RWPE1 (cell line): Measurements from ENCODE around the gene CEACAM8.
"Not testable (repeated sequence)": the region's sequence is repeated elsewhere in the genome, so short reads cannot be mapped to it uniquely, and the experiment has no call there.

Source experiments
- CTCF ChIA-PET: fragments of 350-600 bp; sonication (Branson Sonifier 250); formaldehyde crosslinking; extraction: SDS; loops from one replicate; lab custom pipeline; 2021; lab: Yijun Ruan, JAX
- POLR2A ChIA-PET: fragments of 400-600 bp; formaldehyde crosslinking; extraction: SDS; loops from one replicate; lab custom pipeline; 2020; ENCODE audit warnings: antibody characterized with exemption; ENCODE audit not compliant: low non-redundant PET; lab: Yijun Ruan, JAX
- DNase-seq: peaks from one replicate; pipeline ENCODE4 v3.0.0; 2012; ENCODE audit warnings: low spot score
- H3K27ac ChIP-seq: fragments of 450-650 bp; 2 replicates; pipeline ENCODE4 v1.5.1; 2017
- TF ChIP-seq, protein P1 (sequence below): fragments of 450-650 bp; conservative IDR thresholded peaks from 2 replicates; pipeline ENCODE4 v1.5.1; 2017; ENCODE audit warnings: low read depth, mild to moderate bottlenecking

CEACAM8 gene

DNA sequence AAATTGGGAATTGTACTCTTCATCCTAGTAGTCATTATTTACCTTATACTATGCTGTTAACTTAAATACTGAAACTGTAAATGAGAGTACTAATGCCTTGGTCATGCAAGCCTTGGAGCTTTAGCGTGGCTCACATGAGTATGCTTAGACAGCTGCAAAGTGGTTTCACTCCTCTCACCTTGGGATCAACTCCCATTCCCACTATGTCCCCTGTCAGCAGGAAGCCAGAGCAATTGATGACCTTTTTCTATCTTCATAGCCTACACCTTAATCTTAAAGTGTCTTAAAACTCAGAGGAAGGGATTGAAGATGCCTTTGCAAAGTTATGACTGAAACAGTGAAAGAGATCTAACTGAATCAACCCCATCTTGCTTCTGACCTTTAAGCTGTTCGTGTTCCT lies 33.2 kb upstream of the CEACAM8 start:
- CTCF ChIA-PET, result no interaction called here
- TF ChIP-seq, protein P1, sequence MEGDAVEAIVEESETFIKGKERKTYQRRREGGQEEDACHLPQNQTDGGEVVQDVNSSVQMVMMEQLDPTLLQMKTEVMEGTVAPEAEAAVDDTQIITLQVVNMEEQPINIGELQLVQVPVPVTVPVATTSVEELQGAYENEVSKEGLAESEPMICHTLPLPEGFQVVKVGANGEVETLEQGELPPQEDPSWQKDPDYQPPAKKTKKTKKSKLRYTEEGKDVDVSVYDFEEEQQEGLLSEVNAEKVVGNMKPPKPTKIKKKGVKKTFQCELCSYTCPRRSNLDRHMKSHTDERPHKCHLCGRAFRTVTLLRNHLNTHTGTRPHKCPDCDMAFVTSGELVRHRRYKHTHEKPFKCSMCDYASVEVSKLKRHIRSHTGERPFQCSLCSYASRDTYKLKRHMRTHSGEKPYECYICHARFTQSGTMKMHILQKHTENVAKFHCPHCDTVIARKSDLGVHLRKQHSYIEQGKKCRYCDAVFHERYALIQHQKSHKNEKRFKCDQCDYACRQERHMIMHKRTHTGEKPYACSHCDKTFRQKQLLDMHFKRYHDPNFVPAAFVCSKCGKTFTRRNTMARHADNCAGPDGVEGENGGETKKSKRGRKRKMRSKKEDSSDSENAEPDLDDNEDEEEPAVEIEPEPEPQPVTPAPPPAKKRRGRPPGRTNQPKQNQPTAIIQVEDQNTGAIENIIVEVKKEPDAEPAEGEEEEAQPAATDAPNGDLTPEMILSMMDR, result no peak
- H3K27ac ChIP-seq, result no peak overlapping the region
- POLR2A ChIA-PET, result no interaction called here
- DNase-seq, result no peak

DNA sequence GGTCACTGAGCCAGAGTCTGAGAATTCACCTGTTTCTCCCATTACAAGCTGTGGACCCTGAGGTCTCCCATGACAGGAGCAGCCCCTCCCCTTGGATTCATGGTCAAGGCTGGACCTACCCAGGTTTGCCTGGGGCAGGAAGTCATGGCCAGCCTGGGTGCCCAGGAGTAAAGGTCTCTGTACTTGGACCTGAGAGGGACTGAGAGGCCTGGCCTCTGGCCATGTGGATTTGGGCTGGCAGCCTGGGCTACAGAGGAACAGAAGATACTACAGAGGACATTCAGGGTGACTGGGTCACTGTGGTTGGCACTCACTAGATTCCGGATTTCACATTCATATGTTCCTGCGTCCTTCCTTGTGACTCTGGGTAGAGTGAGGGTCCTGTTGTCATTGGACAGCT lies 31.5 kb upstream of the CEACAM8 start:
- POLR2A ChIA-PET, result no interaction called here
- CTCF ChIA-PET, result interaction anchor here (1.2 kb wide), 1 partner anchor 30 kb away, joined by 4 read pairs; no protein-coding TSS in a partner anchor
- no peak for DNase-seq
- no peak overlapping the region for H3K27ac ChIP-seq
- TF ChIP-seq, protein P1, result no peak

DNA sequence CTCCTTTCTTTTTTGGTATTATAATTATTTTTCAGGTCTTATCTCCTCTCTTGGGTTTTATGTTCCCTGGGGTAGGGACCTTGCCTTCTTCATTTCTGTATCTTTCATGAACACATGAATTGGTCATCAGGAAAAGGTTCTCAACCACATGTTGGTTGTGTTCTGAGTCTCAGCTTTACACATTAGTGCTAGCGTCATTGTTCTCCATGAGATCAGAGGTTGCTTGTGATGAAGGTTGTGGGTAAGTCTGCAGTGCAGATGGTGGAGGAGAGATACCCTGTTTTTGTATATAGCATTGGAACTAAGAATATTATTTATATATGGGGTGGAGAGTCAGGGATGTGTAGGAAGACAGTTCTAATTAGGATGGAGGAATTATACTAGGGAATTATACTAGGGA lies 24.5 kb upstream of the CEACAM8 start:
- ChIA-PET CTCF (interaction anchor here (0.6 kb wide), 1 partner anchor 18 kb away, joined by 3 read pairs; no protein-coding TSS in a partner anchor), POLR2A (no interaction called here)
- H3K27ac ChIP-seq, result no peak overlapping the region
- TF ChIP-seq, protein P1, result no peak
- no peak for DNase-seq

DNA sequence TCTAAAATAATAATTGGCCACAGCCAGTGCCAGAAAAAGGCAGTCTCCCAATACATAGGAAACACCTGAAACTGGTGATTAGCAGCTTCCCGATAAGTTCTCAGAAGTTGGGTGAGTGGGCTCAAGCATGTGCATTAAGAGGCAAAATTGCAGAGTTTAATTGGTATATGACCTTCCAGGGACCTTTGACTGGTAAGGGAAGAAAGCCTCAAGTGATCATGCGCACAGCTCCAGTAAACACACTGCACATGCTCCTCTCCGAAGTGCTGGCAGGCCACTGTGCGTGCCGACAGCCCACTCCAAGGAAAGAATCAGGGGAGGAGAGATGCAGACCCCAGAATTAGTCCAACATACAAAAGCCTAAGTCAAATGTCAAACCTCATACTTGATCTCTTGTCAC lies 18.9 kb upstream of the CEACAM8 start:
- ChIA-PET CTCF (no interaction called here), POLR2A (no interaction called here)
- no peak for DNase-seq
- TF ChIP-seq, protein P1, result no peak
- H3K27ac ChIP-seq, result no peak overlapping the region

DNA sequence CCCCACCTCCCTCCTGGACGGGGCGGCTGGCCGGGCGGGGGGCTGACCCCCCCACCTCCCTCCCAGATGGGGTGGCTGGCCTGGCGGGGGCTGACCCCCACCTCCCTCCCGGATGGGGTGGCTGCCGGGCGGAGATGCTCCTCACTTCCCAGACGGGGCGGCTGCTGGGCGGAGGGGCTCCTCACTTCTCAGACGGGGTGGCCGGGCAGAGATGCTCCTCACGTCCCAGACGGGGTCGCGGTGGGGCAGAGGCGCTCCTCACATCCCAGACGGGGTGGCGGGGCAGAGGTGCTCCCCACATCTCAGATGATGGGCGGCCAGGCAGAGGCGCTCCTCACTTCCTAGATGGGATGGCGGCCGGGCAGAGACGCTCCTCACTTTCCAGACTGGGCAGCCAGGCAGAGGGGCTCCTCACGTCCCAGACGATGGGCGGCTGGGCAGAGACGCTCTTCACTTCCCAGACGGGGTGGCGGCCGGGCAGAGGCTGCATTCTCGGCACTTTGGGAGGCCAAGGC lies 15.7 kb upstream of the CEACAM8 start:
- DNase-seq, H3K27ac ChIP-seq, CTCF ChIA-PET, POLR2A ChIA-PET: not testable (repeated sequence)

DNA sequence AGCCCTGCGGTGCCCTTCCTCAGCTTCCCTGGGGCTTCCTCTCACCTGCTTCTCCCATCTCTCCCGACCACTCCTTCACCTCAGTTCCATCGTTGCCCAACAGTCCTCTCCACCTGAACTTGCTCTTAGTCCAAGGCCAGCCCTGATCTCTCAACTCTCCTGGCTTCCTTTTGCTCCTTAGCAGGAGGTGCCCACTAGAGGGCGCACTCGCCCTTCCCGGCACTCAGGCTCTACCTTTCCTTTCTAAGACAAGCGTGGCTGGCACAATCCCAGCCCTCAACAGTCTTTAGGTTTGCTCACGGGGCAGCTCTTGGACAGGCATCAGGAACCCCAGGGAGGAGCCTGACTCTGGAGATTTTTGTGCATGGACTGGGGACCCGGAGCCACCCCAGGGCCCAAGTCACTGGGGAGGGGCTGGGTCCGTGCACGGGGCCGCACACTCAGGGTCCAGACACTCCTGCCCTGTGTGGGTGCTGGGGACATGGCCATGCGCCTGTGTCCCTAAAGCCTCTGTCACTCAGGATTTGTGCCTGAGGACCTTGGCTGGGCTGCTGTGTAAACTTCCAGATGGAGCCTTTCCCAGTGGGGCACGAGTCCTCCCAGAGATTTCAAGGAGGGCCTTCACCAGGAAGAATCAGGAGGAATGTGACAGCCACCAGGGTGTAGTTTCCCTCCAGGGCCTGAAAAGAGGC lies 12.1 kb upstream of the CEACAM8 start:
- ChIA-PET POLR2A (no interaction called here), CTCF (interaction anchor here (0.6 to 3.5 kb wide), 7 partner anchors 11 to 263 kb away, joined by 3 to 12 read pairs (median 3); no protein-coding TSS in a partner anchor)
- TF ChIP-seq, protein P1, result peak; percentile 82
- H3K27ac ChIP-seq, result no peak overlapping the region
- DNase-seq, result peak; percentile 68

DNA sequence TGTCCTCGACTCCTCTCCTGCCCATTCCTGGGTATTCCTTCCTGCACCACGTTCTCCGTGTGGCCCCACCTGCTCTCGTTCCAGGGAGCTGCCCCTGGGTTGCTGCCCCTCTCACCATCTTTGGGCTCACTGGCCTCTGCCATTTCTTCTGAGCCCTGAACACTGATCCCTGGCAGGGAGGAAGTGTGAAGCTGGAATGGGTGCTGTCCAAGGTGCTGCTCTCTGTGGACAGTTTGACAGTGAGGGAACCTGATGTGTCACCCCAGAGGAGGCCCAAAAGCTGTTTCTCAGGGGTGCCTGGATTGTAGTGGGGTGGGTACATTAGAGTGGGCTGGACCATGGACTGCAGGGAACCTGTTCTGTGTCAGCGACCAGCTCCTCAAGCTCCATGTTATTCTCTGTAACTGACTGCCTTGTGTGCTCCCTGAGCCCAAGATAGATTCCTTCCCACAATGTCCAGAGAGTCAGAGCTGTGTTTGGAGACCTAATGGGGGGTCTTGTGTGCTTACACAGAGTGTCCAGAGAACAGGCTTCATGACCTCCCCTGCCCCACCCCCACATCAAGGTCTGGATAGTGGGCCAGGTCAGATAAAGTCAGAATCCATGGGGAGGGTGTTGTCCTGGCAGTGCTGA lies 7.2 kb upstream of the CEACAM8 start:
- peak; percentile 36 for DNase-seq
- H3K27ac ChIP-seq, result no peak overlapping the region
- CTCF ChIA-PET, result no interaction called here
- TF ChIP-seq, protein P1, result no peak
- POLR2A ChIA-PET, result no interaction called here
